Stimulated activated CD4-positive, alpha-beta T cell treated with anti-CD3 and anti-CD28 coated beads, Interleukin-2, amount 100 ng/mL, for 48 hours (primary cell): ENCODE data around the gene YIF1B.

Experiments
- DNase-seq, 2 donors: peaks; one replicate each; pipeline ENCODE4 v3.0.0-alpha.2; 2020

Gene YIF1B

DNA sequence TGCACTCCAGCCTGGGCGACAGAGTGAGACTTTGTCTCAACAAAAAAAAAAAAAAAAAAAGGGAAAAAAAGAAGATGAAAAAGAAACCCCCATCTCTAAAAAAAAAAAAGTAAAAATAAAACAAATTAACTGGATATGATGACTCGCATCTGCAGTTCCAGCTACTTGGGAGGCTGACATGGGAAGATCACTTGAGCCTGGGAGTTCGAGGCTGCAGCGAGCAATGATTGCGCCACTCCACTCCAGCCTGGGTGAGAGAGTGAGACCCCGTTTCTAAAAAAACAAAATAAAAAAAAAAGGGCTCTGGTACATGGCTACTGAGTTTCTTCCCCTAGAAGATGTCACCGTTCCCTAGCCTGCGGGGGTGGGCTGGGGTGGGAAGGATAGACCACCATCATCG lies 17.5 kb upstream of the YIF1B start:
- no peak for DNase-seq

DNA sequence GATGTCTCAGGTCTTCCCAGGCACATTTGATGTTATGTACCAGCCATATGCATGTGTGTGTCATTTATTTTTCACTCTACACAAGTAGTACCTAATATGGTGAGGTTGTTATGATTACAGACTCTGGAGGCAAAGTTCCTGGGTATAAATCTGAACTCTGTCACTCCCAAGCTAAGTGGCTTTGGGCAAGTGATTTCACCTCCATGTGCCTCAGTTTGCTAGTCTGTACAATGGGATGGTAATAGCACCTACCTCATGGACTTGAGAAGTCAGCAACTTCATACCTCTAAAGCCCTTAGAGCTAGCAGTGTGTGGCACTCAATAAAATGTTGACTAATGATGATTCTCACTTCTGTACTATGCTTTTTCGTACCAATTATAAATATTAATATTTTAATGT lies 16.0 kb upstream of the YIF1B start:
- no peak for DNase-seq

DNA sequence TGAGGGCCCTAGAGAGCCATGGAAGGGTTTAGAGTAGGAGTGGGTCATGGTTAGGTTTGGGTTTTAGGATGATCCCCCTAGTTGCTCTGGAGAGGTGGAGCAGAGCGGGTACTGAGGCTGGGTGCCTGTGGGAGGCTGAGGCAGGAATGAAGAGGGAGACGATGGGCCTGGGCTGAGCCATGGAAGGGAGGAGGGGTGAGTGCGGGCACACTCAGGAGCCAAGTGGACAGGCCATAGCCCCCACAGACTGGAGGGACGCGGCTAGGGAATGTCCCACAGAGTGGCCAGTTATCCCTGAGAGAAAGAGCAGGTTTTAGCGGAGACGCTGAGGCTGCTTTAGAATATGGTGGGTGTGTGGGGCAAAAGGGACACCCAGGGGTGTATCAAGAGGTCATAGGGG lies 13.9 kb upstream of the YIF1B start:
- no peak for DNase-seq

- no peak for DNase-seq
Measured at GRCh38 chr19:38326591-38326990, 10.8 kb upstream of the YIF1B start.

GRCh38 chr19:38324431-38324830 lies 8.7 kb upstream of the YIF1B start:
- DNase-seq: no peak

DNA sequence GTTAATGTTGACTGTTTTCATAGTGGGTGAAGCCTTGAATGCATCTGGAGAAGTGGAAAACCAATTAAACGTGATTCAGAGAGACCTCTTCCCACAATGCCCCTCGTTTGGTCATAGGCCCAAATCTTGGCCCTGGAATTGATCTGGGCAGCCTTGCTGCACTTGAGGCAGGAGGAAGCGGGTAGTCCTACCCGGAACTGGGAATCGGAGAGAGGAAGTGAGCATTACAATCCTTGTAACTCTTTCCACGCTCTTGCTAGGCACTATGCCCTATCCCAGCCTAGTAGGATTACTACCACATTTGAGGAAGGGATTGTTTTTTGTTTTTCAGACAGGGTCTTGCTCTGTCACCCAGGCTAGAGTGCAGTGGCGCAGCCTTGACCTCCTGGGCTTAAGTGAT lies 7.5 kb upstream of the YIF1B start:
- no peak for DNase-seq

GRCh38 chr19:38321646-38322196 lies 6.0 kb upstream of the YIF1B start:
- DNase-seq: no peak

DNA sequence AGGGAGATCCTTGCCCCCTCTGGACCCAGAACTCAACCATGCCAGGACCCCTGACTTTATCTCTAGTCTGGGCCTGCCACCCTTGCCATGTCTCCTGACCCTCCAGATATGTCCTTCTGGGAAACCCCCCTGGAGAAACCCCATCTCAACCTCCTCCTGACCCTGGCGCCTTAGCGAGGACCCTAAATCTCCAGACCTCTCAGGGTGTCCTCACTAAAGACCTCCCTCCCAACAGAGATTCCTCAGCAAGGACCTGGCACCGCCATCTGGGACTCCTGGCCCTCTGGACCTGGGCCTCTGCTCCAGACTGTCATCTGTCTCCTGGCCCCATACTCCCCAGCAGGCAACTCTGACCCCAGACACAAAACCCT lies 5.2 kb upstream of the YIF1B start:
- DNase-seq: no peak

- DNase-seq: peak; percentile 30 to 35
Measured at GRCh38 chr19:38319421-38320258, 3.9 kb upstream of the YIF1B start, which contains the start of gene KCNK6. KCNK6 (plus strand) TSS chr19:38319845; CDS start chr19:38319951, 106 bp downstream.

DNA sequence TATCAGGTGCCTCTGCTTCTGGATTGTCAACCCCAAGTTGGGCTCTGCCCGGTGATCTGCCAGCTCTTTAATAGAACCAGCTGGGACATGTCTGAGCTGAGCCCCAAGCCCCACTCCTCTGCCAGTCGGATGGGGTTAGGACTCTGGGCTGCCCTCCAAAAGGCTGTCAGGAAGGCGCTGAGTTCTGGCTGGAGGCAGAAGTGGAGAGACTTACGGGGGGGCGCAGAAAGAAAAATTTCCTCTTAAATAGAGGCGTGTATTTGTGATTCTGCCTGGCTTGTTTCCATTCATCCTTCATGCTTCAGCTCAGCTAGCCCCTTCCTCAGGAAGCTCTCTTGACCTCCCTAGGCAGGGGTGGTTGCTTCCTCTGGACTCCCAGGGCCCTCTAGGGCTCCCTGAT lies 2.9 kb upstream of the YIF1B start:
- DNase-seq: no peak

DNA sequence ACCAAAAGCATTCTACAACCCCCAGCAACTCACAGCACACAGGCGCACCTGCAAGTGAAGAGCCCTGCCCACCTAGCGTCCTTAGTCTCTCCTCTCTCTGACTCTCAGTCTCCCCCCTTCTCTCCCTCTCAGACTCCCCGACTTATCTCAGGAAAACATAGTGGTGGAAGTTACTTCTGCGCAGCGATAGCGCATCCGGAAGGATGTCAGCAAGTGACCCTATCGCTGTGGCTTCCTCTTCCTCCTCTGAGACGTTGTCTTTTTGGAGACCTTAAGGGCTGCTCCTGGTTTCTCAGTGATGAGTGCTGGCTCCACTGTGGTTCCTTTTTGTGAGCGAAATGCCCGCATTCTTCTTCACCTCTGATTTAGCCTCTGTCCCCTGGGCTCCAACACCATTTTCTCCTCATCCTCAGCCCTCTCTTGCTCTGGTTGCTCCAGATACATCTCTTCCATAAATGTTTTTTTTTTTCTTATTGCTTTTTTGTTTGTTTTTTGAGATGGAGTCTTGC lies 1.4 kb upstream of the YIF1B start:
- DNase-seq: no peak

DNA sequence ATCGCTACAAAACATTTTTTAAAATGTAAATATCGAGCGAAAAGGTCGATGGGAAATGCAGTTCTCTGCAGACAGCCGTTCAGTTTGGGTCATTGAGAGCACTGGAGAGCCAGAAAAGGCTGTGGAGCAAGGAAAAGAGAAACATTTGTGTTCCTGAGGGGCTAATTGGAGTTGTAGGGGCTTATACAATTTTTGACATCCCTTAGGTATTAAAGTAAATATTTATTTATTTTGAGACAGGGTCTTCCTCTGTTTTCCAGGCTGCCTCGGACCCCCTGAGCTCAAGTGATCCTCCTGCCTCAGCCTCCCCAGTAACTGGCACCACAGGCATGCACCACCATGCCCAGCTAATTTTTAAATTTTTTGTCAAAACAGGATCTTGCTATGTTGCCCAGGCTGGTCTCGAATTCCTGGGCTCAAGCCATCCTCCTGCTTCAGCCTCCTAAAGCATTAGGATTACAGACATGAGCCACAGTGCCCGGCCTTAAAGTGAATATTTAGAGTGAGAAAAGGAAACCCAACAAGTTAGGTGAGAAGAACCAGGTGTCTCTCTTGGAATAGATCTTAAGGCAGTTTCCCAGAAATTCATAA lies 825 bp upstream of the YIF1B start:
- DNase-seq: no peak

DNA sequence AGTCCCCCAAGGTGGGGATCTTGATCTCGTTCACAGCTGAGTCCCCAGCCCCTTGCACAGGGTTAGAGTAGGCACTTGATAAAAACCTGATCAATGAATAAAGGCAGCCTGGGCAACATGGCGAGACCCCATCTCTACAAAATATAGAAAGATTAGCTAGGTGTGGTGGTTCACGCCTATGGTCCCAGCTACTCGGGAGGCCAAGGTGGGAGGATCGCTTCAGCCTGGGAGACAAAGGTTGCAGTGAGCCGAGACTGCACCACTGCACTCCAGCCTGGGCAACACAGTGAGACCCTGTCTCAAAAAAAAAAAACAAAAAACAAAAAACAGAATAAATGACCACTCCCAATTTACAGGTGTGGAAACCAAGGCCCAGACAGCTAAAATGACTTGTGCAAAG lies 4.8 kb downstream of the YIF1B start:
- no peak for DNase-seq

DNA sequence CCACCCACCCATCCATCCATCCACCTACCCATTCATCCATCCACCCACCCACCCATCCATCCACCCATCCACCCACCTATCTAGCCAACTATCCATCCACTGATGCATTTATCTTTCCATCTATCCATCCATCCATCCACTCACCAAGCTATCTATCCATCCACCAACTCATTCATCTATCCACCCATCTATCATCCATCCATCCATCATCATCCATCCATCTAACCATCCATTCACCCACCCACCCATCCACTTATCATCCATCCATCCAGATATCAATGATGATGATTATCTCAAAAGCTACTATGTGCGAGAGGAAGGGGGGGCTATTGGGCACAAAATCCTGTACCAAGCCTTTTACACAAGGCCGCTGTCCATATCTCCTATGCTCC lies 5.5 kb downstream of the YIF1B start:
- DNase-seq: no peak

GRCh38 chr19:38309615-38310278 lies 6.0 kb downstream of the YIF1B start:
- DNase-seq: no peak

DNA sequence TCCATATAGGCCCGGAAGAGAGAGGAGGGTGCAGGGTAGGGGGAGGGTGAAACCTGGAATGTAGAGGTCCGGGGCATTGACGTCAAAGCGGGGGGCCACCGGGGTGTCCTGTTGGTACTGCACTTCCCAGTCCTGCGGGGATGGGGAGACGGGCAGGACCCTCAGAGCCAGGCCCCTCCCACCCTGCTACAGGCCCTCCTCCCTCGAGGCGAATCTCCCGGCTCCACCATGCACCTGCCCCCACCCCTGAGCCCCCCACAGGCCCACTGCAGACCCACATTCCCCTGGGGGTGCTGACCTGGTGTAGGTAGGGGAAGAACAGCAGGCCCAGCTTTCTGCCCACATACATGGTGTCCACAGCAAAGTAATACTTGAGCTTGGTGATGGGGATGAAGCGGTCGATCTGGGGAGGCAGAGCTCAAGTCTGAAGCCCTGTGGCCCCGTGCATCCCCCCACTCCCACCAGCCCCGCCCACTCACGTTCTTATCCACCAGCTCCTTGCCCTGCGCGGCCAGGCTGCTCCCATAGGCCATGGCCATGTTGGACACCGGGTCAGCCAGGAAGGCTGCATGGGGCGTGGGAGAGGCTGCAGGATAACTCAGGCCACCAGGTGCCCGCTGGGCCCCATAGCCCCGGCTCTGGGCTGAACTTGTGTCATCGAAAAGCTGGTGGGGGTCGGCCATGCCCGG lies 6.7 kb downstream of the YIF1B start:
- no peak for DNase-seq

DNA sequence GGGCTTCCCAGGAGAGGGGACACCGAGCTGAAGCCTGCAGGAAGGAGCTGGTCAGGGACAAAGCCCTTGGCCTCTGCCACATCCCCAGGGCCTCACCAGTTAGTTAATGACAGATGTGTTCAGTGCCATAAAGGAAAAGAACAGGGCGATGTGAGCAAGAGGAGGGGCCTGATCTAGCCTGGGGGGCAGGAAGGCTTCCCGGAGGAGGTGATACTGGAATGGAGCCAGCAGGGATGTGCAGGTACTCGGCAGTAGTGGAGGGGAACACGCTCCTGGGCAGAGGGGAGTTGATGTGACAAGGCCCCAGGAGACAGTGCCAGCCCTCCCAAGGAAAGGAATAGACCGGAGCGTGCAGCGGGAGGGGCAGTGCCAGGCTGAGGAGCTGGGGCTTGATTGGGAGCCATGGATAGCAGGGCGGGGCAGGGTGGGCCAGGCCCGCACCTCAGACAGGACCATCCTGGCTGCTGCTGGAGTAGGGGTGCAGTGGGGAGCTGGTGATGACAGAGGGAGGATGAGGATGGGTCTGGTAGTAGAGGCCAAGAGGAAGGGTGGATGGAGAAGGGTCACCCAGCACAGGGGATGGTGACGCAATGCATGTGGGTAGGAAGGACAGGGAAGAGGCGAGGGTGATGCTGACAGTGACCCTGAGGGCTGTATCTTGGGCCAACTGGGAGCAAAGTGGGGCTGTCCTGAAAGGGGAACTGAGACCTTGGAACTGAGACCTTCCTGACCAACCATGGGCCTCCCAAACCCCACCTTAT lies 7.6 kb downstream of the YIF1B start:
- DNase-seq: no peak

DNA sequence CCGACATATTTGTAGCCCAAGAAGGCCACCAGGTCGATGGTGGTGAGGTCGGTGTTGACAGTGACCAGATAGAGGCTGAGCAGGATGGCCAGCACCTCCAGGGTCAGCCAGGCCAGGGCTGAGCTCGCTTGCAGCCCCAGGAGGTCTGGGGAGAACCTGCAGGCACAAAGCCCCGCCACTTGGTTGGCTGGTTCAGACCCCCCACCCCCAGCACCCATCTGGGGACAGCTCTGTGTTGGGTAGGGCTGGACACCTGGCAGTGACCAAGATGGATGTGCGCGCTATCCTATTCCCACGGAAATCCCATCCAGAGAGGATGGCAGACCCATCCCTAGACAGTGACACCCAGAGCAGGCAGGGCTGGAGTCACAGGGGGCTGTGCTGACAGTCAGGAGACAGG lies 8.2 kb downstream of the YIF1B start:
- DNase-seq: no peak

DNA sequence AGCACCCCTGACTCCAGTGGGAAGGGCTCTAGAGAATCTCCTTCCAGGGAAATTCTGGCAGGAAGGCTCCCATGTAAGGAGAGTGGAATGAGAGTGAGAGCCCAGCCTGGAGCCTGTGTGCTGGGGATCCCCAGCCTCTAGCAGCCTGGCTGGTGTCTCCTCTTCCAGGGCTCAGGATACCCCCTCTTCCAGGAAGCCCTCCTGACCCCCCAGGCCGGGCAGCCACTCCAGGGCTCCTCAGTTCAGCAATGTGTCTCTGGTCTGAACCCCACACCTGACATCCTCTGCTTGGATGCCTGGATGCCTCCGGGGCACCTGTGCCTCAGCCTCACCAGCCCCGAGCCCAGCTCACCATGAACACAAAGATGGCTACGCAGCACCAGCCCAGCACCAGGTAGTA lies 8.7 kb downstream of the YIF1B start:
- no peak for DNase-seq

- no peak for DNase-seq
Measured at GRCh38 chr19:38306236-38306635, 9.5 kb downstream of the YIF1B start.

GRCh38 chr19:38304866-38305429 lies 10.8 kb downstream of the YIF1B start:
- DNase-seq: no peak

DNA sequence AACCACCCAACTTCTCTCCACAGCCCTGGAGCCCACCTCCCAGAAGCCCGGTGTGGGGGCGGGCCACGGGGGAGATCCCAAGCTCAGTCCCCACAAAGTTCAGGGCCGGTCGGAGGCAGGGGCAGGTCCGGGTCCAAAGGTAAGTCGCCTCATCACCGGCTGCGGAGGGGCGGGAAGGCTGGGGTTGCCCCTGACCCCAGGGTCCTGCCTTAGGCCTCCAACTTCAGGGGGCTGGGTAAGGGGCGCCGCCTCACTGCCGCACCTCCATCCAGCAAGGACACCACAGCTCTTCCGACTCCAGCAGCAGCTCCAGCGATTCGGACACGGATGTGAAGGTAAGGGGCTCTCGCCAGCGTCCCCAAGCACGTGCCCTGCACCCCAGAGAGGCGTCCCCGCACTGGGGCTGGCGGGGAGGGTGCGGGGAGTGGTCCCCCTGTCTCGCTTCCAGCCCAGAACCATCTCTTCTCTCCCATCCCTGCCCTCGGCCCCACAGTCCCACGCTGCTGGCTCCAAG lies 11.3 kb downstream of the YIF1B start:
- no peak for DNase-seq
